HCT116 (cell line): Measurements from ENCODE around the gene WDR20. TPM values are rescaled to one million over a fixed set of nuclear protein-coding genes. Genes with fewer than 3 reads are reported as not detected.

ENCODE experiments used
- ATAC-seq: fragments of 200-7000 bp; cut with Tn5 transposase; 2 replicates; pipeline ENCODE4 v1.9.1; 2020; ENCODE audit warnings: mild to moderate bottlenecking, moderate library complexity
- BruUV-seq: library from RNA; stranded (reverse); fragments of 400-500 nt; replicated peaks from 2 replicates; lab custom pipeline; 2021; lab: Mats Ljungman, UMichigan
- CTCF ChIA-PET: fragments of 300-600 bp; sonication (Branson Sonifier 250); formaldehyde crosslinking; loops from one replicate; lab custom pipeline; 2021; ENCODE audit warnings: antibody characterized with exemption; lab: Charles Lee
- POLR2A ChIA-PET: fragments of 300-600, 350-600 bp; sonication (Branson Sonifier 250); formaldehyde crosslinking; loops from one replicate; lab custom pipeline; 2021; ENCODE audit warnings: antibody characterized with exemption; lab: Charles Lee
- RAD21 ChIA-PET, 2 experiments: fragments of 300-600 bp; sonication (Branson Sonifier 250); formaldehyde crosslinking; loops; one replicate each; lab custom pipeline; 2023; ENCODE audit warnings: low total read pairs in 2 of 2; ENCODE audit not compliant: uncharacterized antibody in 2 of 2, unreplicated experiment in 2 of 2, low non-redundant PET in 1 of 2; lab: Charles Lee
- DNase-seq: peaks from one replicate; pipeline ENCODE4 v3.0.0-alpha.2; 2010; ENCODE audit warnings: low read depth, low spot score
- H2AFZ ChIP-seq: fragments of 200-600 bp; shearing (Covaris generic), sonication (generic); 2 replicates; pipeline ENCODE4 v1.6.1; 2017; ENCODE audit warnings: low read depth, mixed run types, mixed read lengths, antibody characterized with exemption, low read length; ENCODE audit not compliant: poor library complexity, severe bottlenecking
- H3K27ac ChIP-seq: 2 replicates; pipeline ENCODE4 v1.5.1; 2012; ENCODE audit warnings: low read depth, low read length
- H3K27me3 ChIP-seq: fragments of 200-600 bp; sonication (generic); 2 replicates; pipeline ENCODE4 v1.6.1; 2016; ENCODE audit warnings: mixed run types, low read length, mixed read lengths; ENCODE audit not compliant: insufficient read depth
- H3K36me3 ChIP-seq, 2 experiments: fragments of 200-500 bp in 1 of 2; fragments of 200-600 bp in 1 of 2; sonication (Bioruptor generic) in 1 of 2; sonication (generic) in 1 of 2; 2 replicates each; pipeline versions ENCODE4 v1.5.1 to v1.6.1; 2014 to 2016; ENCODE audit warnings: low read length in 2 of 2, inconsistent platforms in 1 of 2, mixed read lengths in 1 of 2, mixed run types in 1 of 2; ENCODE audit not compliant: insufficient read depth in 2 of 2, control insufficient read depth in 1 of 2
- H3K4me1 ChIP-seq, 2 experiments: fragments of 200-600 bp in 1 of 2; sonication (generic) in 1 of 2; 2 replicates each; pipeline versions ENCODE4 v1.5.1 to v1.6.1; 2012 to 2017; ENCODE audit warnings: low read length in 2 of 2, inconsistent platforms in 1 of 2, mild to moderate bottlenecking in 1 of 2, mixed read lengths in 1 of 2, mixed run types in 1 of 2, moderate library complexity in 1 of 2; ENCODE audit not compliant: insufficient read depth in 2 of 2, control insufficient read depth in 1 of 2
- H3K4me2 ChIP-seq: fragments of 200-600 bp; sonication (generic); 2 replicates; pipeline ENCODE4 v1.6.1; 2017; ENCODE audit warnings: mixed run types, low read length, mixed read lengths
- H3K4me3 ChIP-seq, 2 experiments: fragments of 200-600 bp in 1 of 2; sonication (generic) in 1 of 2; replicated peaks in 1 of 2; 2 replicates each; pipeline ENCODE4 v1.5.1; 2011 to 2016; ENCODE audit warnings: low read length in 2 of 2, control low read depth in 1 of 2, low read depth in 1 of 2, mild to moderate bottlenecking in 1 of 2, mixed read lengths in 1 of 2, mixed run types in 1 of 2
- H3K79me2 ChIP-seq: fragments of 200-600 bp; sonication (generic); 2 replicates; pipeline ENCODE4 v1.6.1; 2017; ENCODE audit warnings: mild to moderate bottlenecking, mixed run types, low read length, moderate library complexity, mixed read lengths; ENCODE audit not compliant: insufficient read depth
- H3K9ac ChIP-seq: fragments of 200-600 bp; sonication (generic); 2 replicates; pipeline ENCODE4 v1.6.1; 2016; ENCODE audit warnings: low read length, mixed read lengths
- H3K9me2 ChIP-seq: fragments of 200-600 bp; sonication (generic), shearing (Covaris generic); 2 replicates; pipeline ENCODE4 v1.6.1; 2017; ENCODE audit warnings: mixed run types, mild to moderate bottlenecking, moderate library complexity; ENCODE audit not compliant: insufficient read depth
- H3K9me3 ChIP-seq, 2 experiments: fragments of 200-500 bp in 1 of 2; fragments of 200-600 bp in 1 of 2; sonication (Bioruptor generic) in 1 of 2; sonication (generic) in 1 of 2; 2 replicates each; pipeline ENCODE4 v1.6.1; 2014 to 2017; ENCODE audit warnings: low read length in 2 of 2, mixed read lengths in 2 of 2, inconsistent platforms in 1 of 2, low read depth in 1 of 2, mild to moderate bottlenecking in 1 of 2, mixed run types in 1 of 2, moderate library complexity in 1 of 2; ENCODE audit not compliant: control insufficient read depth in 1 of 2, insufficient read depth in 1 of 2
- H4K20me1 ChIP-seq: fragments of 200-600 bp; sonication (generic), shearing (Covaris generic); 2 replicates; pipeline ENCODE4 v1.6.1; 2017; ENCODE audit warnings: mixed run types, mild to moderate bottlenecking, moderate library complexity; ENCODE audit not compliant: insufficient read depth
- CEBPB ChIP-seq: IDR thresholded peaks from 2 replicates; pipeline ENCODE4 v1.6.1; 2012; ENCODE audit warnings: low read depth
- ELF1 ChIP-seq: IDR thresholded peaks from 2 replicates; pipeline ENCODE4 v1.6.1; 2012; ENCODE audit warnings: low read depth, borderline replicate concordance
- POLR2AphosphoS5 ChIP-seq: IDR thresholded peaks from 2 replicates; pipeline ENCODE4 v1.6.1; 2011; ENCODE audit warnings: mild to moderate bottlenecking, low read depth, low read length, moderate library complexity
- SIN3A ChIP-seq: IDR thresholded peaks from 2 replicates; pipeline ENCODE4 v1.6.1; 2012; ENCODE audit warnings: low read depth
- intact Hi-C: fragments of 100-400 bp; cut with micrococcal nuclease; formaldehyde crosslinking; loops from 2 replicates; pipeline ENCODE4 v1.10.0; 2022
- total RNA-seq: library from RNA; stranded (reverse); gene quantifications from one replicate; pipeline ENCODE4 v1.2.1, GENCODE V29; 2021; ENCODE audit not compliant: unreplicated experiment
- TF ChIP-seq, protein P1 (sequence below): IDR thresholded peaks from 2 replicates; pipeline ENCODE4 v1.6.1; 2011; ENCODE audit warnings: mild to moderate bottlenecking, low read length, moderate library complexity; ENCODE audit not compliant: insufficient replicate concordance; ENCODE audit errors: extremely low read depth

Gene WDR20
- total RNA-seq, 1 experiment from 2014 or later = 21.1 TPM

DNA sequence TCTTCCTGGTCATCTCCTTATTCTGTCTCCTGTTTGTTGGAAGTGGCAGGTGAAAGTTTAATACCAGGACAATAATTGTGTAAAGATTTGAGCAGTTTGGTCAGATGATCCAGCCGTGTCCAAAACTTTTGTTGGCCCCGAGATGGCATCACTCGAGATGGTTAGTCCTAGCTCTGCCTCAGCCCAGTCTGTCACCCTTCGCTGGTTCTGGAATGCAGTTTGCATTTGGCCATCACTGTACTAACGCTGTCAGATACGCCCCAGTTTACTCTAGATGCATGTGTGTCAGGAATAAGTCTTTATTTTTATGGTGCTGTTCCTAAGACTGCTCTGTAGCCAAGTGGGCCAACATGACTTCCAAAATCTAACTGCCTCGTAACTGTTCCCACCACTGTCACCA, 85.7 kb downstream of the WDR20 start:
- TF ChIP-seq CEBPB = no peak
- no peaks in the 10 kb centered on the region for H3K27me3 ChIP-seq
- no peaks in the 10 kb centered on the region for H3K79me2 ChIP-seq
- no peaks in the 10 kb centered on the region for H3K9me3 ChIP-seq
- intact Hi-C loops = no loop called here
- ATAC-seq (no peak), DNase-seq (no peak)
- no peak overlapping the region for H3K9ac ChIP-seq
- H2AFZ ChIP-seq = no peak overlapping the region
- no peak overlapping the region for H3K4me3 ChIP-seq
- ChIA-PET RAD21 (no interaction called here), CTCF (interaction anchor here (1.3 kb wide), 1 partner anchor 88 kb away, joined by 3 read pairs; no protein-coding TSS in a partner anchor), POLR2A (no interaction called here)
- no peaks in the 10 kb centered on the region for H4K20me1 ChIP-seq
- H3K36me3 ChIP-seq = no peaks in the 10 kb centered on the region
- H3K4me1 ChIP-seq = peaks cover 0 to 3% of the 10 kb centered on the region in 2 experiments; a peak in 1 of 4 replicates
- no peak overlapping the region for H3K4me2 ChIP-seq
- no peaks in the 10 kb centered on the region for H3K9me2 ChIP-seq
- H3K27ac ChIP-seq = no peak overlapping the region
- no TSS peak for BruUV-seq

DNA sequence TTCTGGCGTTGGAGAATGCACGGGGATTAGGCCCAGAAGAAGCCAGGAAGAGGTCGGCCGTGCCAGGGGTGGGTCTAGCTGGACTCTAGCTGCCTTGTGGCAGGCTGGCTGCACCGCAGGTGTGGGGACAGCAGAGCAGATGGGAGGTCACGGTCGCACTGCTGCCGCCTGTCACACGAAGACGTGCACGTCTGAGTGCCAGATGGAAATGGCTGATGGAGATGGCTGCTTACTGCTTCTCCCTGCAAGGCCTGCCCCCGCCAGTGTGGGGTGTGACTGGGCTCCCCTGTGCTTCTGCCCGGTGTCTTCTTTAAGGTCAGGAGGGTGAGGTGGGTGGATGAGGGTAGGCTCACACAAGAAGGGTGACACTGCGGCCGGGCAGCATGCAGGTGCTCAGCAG, 86.2 kb downstream of the WDR20 start:
- no peaks in the 10 kb centered on the region for H3K79me2 ChIP-seq
- H3K9ac ChIP-seq = no peak overlapping the region
- H3K9me3 ChIP-seq = no peaks in the 10 kb centered on the region
- ChIA-PET POLR2A (no interaction called here), RAD21 (no interaction called here), CTCF (no interaction called here)
- no peak overlapping the region for H3K27ac ChIP-seq
- intact Hi-C loops = no loop called here
- no peaks in the 10 kb centered on the region for H3K27me3 ChIP-seq
- BruUV-seq = no TSS peak
- TF ChIP-seq ELF1 = no peak
- TF ChIP-seq SIN3A = no peak
- TF ChIP-seq, protein P1, sequence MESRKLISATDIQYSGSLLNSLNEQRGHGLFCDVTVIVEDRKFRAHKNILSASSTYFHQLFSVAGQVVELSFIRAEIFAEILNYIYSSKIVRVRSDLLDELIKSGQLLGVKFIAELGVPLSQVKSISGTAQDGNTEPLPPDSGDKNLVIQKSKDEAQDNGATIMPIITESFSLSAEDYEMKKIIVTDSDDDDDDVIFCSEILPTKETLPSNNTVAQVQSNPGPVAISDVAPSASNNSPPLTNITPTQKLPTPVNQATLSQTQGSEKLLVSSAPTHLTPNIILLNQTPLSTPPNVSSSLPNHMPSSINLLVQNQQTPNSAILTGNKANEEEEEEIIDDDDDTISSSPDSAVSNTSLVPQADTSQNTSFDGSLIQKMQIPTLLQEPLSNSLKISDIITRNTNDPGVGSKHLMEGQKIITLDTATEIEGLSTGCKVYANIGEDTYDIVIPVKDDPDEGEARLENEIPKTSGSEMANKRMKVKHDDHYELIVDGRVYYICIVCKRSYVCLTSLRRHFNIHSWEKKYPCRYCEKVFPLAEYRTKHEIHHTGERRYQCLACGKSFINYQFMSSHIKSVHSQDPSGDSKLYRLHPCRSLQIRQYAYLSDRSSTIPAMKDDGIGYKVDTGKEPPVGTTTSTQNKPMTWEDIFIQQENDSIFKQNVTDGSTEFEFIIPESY = no peak
- TF ChIP-seq POLR2AphosphoS5 = no peak
- no peak overlapping the region for H3K4me2 ChIP-seq
- no peak overlapping the region for H3K4me3 ChIP-seq
- no peak for ATAC-seq
- no peaks in the 10 kb centered on the region for H3K9me2 ChIP-seq
- H3K36me3 ChIP-seq = no peaks in the 10 kb centered on the region
- no peaks in the 10 kb centered on the region for H4K20me1 ChIP-seq
- no peak overlapping the region for H2AFZ ChIP-seq
- DNase-seq = no peak
- peaks cover 0 to under 1% of the 10 kb centered on the region in 2 experiments; a peak in 1 of 4 replicates for H3K4me1 ChIP-seq
